Stimulated activated CD4-positive, alpha-beta T cell treated with anti-CD3 and anti-CD28 coated beads, TNF-alpha, amount 100 ng/mL, for 48 hours (primary cell): Measurements from ENCODE around the gene GREB1.

Experiments used
- DNase-seq, 3 donors: peaks; one replicate each; pipeline ENCODE4 v3.0.0-alpha.2; 2020; ENCODE audit warnings: low read depth in 3 of 3

Gene GREB1

DNA sequence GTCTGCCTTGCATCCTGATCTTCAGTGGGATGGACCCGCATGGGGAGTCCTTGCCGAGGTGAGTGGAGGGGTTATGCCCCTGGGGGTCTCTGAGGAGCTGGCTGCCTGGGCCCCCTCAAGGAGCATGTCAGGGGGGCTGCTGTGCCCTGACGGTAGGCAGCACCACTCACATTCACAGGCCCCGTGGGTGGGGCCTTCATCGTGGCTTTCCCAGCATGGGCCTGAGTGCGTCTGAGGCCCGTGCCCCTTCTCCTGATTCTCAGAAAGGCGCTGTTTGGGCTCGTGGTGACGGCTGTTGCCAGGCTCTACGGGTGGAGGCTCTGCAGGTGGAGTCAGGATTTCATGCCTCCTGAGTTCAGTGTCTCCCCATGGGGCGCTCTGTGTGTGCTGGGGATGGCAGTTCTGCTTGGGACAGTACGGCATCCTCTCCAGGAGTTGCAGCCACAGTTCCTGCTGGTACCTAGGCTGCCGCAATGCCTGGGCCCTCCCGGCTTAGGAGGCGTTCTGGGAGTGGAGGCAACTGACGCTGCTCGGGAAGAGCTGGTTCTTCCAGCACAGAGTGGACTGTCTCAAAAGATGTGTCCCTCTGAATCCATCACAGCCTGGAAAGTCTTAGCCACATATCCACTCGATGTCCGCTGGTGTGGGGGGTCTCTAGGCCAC lies 78.8 kb downstream of the GREB1 start:
- no peak for DNase-seq

GRCh38 chr2:11613297-11613696 lies 79.5 kb downstream of the GREB1 start:
- no peak for DNase-seq

- no peak for DNase-seq
These were observed 81.4 kb downstream of the GREB1 start for GRCh38 chr2:11615209-11615608.

DNA sequence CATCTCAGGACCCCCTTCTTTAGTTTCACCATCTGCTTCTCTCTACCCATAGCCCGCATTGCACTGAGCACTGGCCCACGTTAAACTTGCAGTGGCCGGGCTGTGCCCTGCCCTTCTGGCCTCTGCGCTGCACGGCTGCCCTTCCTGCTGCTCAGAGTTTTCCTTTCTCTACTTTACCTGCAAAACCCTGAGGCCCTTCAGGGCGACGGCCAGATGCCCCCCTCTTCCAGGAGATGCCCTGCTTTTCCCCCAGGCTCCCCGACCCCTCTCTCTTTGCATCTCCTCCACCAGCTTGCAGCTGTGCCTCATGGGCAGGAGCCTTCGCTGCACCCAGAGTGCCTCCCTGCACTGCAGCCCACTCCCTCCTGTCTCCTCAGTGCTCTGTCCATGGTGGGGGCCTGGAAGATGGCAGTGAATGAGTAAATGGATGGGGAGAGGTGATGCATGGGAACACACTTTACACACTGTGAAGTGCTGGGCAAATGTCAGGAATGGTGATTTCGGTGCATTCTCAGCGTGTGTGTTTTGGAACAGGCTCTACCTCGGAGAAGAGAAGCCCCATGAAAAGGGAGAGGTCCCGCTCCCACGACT lies 82.3 kb downstream of the GREB1 start:
- DNase-seq, result no peak

DNA sequence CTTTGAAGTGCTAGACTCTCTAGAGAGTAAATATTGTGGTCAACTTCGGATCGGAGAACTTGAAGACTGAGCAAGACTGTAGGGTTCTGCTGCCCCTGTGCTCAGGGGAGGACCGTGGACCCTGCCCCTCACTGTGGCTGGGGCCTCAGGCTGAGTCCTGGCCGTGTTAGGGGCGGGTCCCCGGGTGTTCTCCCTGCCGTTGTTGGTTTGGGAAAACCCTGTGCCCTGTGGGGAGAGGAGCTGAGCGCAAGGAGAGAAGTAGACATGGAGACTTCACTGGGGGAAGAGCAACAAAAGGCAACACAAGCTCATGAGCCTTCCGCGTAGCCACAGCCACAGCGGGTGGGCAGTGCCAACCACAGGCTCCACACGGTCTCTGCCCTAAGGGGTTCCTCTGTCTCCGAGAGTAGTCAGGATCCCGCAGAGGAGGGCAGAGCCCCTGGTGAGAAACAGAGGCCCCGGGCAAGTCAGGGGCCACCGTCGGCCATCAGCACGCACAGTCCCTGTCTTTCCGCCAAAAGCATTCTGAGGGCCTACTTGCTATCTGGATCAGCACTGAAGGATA lies 83.1 kb downstream of the GREB1 start:
- no peak for DNase-seq

GRCh38 chr2:11617527-11617926 lies 83.7 kb downstream of the GREB1 start:
- no peak for DNase-seq

GRCh38 chr2:11617984-11618707 lies 84.3 kb downstream of the GREB1 start:
- no peak for DNase-seq

DNA sequence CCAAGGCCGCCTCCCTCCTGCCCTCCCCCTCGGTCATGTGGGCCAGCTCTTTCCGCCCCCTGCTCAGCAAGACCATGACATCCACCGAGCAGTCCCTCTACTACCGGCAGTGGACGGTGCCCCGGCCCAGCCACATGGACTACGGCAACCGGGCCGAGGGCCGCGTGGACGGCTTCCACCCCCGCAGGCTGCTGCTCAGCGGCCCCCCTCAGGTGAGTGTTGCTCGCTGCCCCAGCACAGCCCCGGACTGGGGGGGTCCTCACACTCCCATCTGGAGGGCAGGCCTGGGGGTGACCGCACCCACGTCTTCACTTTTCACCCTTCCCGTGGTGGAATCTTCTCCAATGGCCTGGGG lies 84.8 kb downstream of the GREB1 start:
- no peak for DNase-seq

DNA sequence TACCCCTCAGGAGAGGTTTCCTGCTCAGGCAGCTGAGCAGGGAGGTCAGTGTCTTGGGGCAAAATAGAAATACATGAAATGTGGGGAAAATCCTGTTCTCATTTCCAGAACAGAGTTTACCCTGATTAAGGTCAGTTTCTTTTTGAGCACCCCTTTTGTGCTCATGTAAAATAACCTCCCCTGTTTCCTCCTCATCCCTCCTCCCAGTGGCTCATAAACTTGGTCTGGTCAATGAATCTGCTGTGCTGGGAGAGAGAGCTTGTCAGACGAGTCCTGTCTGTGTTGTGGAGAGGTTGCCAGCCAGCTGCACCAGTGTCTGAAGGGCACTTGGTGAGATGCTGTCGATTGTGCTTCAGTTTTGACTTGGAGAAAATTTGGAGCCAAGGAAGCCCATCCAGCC lies 87.6 kb downstream of the GREB1 start:
- DNase-seq, result no peak

DNA sequence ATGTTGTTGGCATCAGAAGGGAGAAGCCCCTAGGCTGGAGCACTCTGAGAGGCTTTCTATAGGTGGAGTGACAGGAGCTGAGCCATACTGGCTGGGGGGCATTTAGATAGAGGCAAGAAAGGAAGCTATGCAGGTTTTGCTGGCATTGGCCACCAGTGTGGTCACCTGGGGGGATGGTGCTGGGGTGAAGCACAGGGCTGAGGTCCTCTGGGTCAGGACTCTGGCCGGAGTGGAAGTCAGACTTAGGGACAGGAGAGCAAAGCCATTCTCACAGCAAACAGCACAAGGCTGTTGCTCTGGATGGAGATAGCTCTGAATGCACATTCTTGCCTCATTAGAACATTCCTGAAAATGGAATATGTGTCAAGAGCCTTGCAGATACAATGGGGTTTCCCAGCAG lies 88.8 kb downstream of the GREB1 start:
- DNase-seq, result no peak

- DNase-seq, result no peak
These were observed 91.0 kb downstream of the GREB1 start for GRCh38 chr2:11624893-11625292.

GRCh38 chr2:11625671-11626070 lies 91.8 kb downstream of the GREB1 start:
- no peak for DNase-seq

DNA sequence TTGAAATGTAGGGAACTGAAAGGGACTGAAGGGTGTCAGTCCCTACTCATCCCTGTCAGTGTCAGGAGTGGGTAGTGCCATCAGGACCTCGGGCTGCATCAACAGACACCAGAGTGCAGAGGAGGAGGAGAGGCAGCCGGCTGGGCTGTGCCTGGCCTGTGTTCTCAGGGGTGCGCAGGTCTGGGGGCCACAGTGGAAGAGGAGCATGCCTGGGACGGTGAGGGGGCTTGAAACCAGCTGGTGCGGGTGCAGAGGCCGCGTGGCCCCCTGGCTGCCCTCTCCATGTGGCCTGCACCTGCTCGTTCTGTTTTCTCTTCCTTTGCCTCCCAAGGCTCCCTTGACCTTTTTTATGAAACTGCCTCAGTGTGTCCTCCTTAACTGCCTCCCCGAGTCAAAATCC lies 94.8 kb downstream of the GREB1 start:
- DNase-seq, result no peak

DNA sequence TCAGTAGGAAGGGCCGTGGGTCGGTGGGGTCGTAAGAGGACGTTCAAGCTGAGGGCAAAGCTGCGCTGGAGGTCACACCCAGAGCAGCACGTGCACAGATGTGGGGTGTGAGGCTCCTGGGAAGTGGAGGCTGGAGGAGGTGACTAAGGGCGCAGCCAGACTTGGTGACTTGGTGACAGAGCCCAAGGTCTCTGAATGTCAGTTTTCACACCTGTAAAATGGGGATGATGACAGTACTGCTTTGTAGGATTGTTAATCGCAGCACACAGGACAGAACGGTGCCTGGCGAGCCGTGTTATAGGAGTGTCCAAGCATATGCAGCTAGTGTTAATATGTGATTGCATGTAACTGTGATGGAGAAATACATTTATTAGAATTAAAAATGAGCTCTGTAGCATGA lies 95.4 kb downstream of the GREB1 start:
- DNase-seq, result no peak

- DNase-seq, result no peak
These were observed 96.0 kb downstream of the GREB1 start for GRCh38 chr2:11629851-11630250.

- DNase-seq, result no peak
These were observed 97.0 kb downstream of the GREB1 start for GRCh38 chr2:11630855-11631254.

DNA sequence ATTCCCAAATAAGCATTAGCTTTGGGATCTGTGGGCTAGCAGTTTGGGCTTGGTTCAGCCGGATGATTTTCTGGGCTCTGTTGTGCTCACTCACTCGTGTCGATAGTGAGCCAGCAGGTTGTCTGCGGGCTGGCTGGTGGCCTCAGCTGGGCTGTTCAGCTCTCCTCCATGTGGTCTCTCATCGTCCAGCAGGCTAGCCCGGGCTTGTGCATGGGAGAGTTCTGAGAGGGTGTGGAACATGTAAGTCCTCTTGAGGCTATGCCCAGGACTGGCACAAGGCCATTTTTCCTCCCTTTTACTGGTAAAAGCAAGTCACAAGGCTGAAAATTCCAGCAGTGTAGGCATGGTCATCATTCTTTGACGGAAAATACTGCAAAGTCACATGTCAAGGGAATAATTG lies 97.6 kb downstream of the GREB1 start:
- no peak for DNase-seq

DNA sequence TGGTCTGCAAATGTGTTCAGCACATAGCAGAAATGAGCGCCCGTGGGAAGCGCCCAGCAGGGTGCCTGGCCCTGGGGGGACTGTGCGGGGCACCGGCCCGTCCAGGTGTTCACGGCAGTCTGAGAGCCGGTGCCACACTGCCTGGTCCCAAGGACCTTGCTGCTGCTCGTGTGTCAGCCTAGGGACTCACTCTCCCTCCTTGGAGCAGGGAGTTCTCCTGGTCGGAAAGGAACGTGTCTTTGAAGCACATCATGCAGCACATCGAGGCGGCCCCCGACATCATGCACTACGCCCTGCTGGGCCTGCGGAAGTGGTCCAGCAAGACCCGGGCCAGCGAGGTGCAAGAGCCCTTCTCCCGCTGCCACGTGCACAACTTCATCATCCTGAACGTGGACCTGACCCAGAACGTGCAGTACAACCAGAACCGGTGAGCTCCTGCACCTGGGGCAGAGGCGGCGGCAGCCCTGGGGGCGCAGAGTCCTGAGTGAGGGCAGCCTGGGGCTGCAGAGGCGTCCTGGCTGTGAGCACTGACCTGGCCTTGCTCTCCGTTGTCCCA lies 100.2 kb downstream of the GREB1 start:
- no peak for DNase-seq

- DNase-seq, result no peak
These were observed 100.7 kb downstream of the GREB1 start for GRCh38 chr2:11634584-11634983.

GRCh38 chr2:11635141-11635540 lies 101.3 kb downstream of the GREB1 start:
- no peak for DNase-seq

- no peak for DNase-seq
These were observed 102.9 kb downstream of the GREB1 start for GRCh38 chr2:11636593-11637295.

DNA sequence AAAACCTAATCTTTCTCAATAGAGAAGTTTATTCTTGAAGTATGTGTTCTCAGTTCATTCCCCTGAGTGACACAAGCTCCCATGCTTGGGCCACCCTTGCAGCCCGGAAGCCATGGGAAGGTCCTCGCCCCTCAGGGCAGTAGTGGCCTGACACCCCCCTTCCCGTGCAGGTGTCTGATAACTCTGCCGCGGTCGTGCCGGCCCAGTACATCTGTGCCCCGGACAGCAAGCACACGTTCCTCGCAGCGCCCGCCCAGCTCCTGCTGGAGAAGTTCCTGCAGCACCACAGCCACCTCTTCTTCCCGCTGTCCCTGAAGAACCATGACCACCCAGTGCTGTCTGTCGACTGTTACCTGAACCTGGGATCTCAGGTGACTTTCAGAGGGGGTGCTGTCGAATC lies 103.7 kb downstream of the GREB1 start:
- DNase-seq, result no peak
